Right atrium auricular region (tissue), 2 donors: ENCODE results near the gene HMGB2. TPM values are rescaled to one million over a fixed set of nuclear protein-coding genes. Genes with fewer than 3 reads are reported as not detected.
A peak's percentile ranks its signal among the peaks of the same experiment; 100 is the strongest.

Experiments
- DNase-seq: peaks from one replicate; pipeline ENCODE4 v3.0.0-alpha.2; 2019; ENCODE audit warnings: low spot score
- H3K27ac ChIP-seq, 2 donors: fragments of 200-600 bp; sonication (generic); 1 replicate in 1 of 2; 2 replicates in 1 of 2; pipeline ENCODE4 v1.5.1; 2016 to 2019
- H3K27me3 ChIP-seq, 2 donors: fragments of 200-600 bp; sonication (generic); one replicate each; pipeline versions ENCODE4 v1.5.1 to v1.6.0; 2017 to 2019
- H3K36me3 ChIP-seq: fragments of 200-600 bp; sonication (generic); one replicate; pipeline ENCODE4 v1.5.1; 2016
- H3K4me1 ChIP-seq, 2 donors: fragments of 200-600 bp; sonication (generic); one replicate each; pipeline versions ENCODE4 v1.5.1 to v1.6.0; 2017 to 2019
- H3K4me3 ChIP-seq, 2 donors: fragments of 200-600 bp; sonication (generic); 1 replicate in 1 of 2; 2 replicates in 1 of 2; pipeline ENCODE4 v1.5.1; 2017 to 2019; ENCODE audit warnings: mild to moderate bottlenecking in 1 of 2, moderate library complexity in 1 of 2
- H3K9me3 ChIP-seq, 2 donors: fragments of 200-600 bp; sonication (generic); one replicate each; pipeline ENCODE4 v1.5.1; 2019
- total RNA-seq, 2 donors: library from RNA; depleted of rRNA; stranded (reverse); fragments of >200 nt; gene quantifications; one replicate each; pipeline ENCODE4 v1.1.0, GENCODE V29; 2016
- TF ChIP-seq, protein P1 (sequence below), 2 donors: fragments of 200-600 bp; sonication (generic); IDR thresholded peaks; one replicate each; pipeline ENCODE4 v1.5.1; 2019; ENCODE audit warnings: antibody characterized with exemption in 2 of 2

The HMGB2 gene
- total RNA-seq, 2 donors from 2014 or later = 34.4 to 41.7 TPM

DNA sequence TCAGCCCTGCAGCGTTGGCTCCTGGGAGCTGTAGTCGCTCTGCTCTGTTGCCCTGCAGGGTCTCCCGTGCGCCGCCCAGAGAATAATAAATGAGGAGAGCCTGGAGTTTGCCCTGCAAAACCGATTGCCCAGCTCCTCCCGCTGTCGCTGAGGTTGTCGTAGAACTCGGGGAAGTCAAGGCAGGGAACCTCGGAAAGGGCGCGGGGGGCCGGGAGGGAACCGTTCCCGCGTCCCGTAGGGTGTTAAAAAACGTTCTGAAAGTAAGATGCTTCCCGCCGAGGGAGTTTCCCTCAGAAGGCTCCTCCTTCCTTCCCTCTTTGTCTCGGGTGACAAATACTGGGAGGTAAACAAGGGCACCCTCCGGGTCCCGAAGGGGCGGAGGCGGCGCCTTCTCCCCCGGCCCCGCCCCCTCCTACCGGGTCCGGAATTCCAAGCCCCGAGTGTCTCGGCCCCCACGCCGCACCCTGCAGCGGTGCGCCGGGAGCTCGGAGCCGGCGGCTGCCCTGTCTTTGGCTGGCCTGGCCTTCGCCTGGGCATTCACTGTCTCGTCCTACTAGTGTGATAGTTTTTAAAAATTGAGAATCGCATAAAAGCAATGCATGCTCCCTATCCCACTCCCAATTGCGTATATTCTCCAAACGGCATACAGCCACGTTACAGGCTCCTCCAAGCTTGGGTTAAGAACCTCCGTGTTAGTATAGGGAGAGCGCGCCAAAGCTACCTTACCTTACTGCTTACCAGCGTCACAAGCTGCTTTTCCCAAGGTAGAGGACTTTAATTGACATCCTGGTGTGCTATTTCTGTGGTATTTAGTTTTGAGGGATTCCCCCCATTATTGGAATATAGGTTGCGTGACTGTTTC lies 964 bp upstream of the HMGB2 start:
- TF ChIP-seq, protein P1, sequence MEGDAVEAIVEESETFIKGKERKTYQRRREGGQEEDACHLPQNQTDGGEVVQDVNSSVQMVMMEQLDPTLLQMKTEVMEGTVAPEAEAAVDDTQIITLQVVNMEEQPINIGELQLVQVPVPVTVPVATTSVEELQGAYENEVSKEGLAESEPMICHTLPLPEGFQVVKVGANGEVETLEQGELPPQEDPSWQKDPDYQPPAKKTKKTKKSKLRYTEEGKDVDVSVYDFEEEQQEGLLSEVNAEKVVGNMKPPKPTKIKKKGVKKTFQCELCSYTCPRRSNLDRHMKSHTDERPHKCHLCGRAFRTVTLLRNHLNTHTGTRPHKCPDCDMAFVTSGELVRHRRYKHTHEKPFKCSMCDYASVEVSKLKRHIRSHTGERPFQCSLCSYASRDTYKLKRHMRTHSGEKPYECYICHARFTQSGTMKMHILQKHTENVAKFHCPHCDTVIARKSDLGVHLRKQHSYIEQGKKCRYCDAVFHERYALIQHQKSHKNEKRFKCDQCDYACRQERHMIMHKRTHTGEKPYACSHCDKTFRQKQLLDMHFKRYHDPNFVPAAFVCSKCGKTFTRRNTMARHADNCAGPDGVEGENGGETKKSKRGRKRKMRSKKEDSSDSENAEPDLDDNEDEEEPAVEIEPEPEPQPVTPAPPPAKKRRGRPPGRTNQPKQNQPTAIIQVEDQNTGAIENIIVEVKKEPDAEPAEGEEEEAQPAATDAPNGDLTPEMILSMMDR (IDR thresholded peaks at IDR 0.05) = no peak
- H3K27me3 ChIP-seq = no peaks in the 10 kb centered on the region
- H3K4me1 ChIP-seq = peaks cover 0 to 18% of the 10 kb centered on the region in 2 donors

DNA sequence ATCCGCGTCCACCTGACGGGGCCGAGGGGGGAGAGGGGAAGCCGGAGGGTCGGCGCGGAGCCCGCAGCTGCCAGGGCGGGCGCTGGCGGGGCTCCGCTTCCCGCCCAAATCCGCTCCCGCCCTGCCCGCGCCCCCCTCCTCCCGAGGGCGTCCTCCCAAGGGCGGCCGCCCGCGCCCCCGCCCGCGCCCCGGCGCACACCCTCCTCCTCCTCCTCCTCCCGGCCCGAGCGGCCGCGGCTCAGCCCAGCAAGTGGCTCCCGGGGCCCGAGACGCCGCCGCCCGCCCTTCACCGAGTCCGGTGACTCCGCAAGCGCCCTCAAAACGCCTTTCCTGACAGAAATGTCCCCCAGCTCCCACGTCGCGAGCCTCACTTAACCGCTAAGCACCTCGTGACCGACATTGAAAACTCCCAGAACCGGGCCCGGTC lies 487 bp downstream of the HMGB2 start:
- H3K9me3 ChIP-seq = no peaks in the 10 kb centered on the region
- H3K27me3 ChIP-seq = no peaks in the 10 kb centered on the region
- TF ChIP-seq, protein P1 (IDR thresholded peaks at IDR 0.05) = no peak
- H3K4me1 ChIP-seq = peaks cover 0 to 18% of the 10 kb centered on the region in 2 donors
- DNase-seq = no peak
- H3K27ac ChIP-seq = peak overlapping the region; percentile 99 to 100
- peaks cover 30% of the 10 kb centered on the region for H3K36me3 ChIP-seq
- H3K4me3 ChIP-seq = peak overlapping the region; percentile 92 to 94

More for the DNA sequence above, 964 bp upstream of the HMGB2 start:
- Histone ChIP-seq H3K4me3 (peak overlapping the region; percentile 92 to 94), H3K36me3 (peaks cover 24% of the 10 kb centered on the region), H3K9me3 (no peaks in the 10 kb centered on the region), H3K27ac (peak overlapping the region; percentile 72 to 100)
- DNase-seq = peak; percentile 68

DNA sequence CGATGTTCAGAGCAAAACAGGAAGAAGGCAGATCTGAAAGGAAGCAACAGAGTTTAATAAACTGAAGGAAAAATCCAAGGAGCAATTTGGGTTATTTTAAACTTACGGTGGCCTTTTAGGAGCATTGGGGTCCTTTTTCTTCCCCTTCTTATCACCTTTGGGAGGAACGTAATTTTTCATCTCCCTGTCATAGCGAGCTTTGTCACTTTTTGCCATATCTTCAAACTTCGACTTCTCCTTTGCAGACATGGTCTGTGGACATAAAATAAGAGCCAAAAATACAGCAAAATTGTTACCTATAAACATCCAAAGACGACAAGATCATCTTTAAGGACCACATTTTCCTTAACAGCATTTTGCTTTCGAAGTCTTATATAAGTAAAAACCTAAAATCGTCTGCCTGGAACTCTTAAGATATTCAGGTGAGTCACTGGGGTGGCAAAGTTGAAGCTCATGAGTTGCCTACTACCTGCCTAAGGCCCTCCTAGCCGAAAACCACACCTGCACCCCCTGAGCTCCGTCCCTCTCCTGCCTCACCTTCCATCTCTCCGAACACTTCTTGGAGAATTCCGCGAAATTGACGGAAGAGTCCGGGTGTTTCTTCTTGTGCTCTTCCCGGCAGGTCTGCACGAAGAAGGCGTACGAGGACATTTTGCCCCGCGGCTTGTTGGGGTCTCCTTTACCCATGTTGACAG lies 1.0 kb downstream of the HMGB2 start:
- peaks cover 33% of the 10 kb centered on the region for H3K36me3 ChIP-seq
- DNase-seq = no peak

DNA sequence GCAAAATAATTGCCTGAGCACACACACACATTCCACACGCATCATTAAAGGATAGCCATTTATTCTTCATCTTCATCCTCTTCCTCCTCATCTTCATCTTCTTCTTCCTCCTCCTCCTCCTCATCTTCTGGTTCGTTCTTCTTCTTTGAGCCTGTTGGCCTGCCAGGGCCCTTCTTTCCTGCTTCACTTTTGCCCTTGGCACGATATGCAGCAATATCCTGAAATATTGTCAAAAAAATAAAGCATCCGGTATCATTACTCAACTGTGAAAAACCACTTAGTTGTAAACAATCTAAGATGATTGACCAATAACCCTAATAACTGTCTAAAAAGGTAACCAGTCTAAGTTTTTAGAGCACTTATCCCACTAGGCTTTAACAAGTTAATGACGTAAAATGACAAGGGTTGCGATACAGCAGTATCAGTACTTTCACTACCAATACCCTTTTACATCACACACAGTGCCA lies 2.1 kb downstream of the HMGB2 start:
- peaks cover 0 to 18% of the 10 kb centered on the region in 2 donors for H3K4me1 ChIP-seq
- H3K9me3 ChIP-seq = no peaks in the 10 kb centered on the region
- peak overlapping the region in 1 of 2 donors; percentile 92 for H3K4me3 ChIP-seq
- no peaks in the 10 kb centered on the region for H3K27me3 ChIP-seq
- peak overlapping the region; percentile 99 to 100 for H3K27ac ChIP-seq
- TF ChIP-seq, protein P1 (IDR thresholded peaks at IDR 0.05) = no peak
- DNase-seq = no peak
- peaks cover 33% of the 10 kb centered on the region for H3K36me3 ChIP-seq

More for the DNA sequence above, 1.0 kb downstream of the HMGB2 start:
- Histone ChIP-seq H3K4me1 (peaks cover 0 to 18% of the 10 kb centered on the region in 2 donors), H3K9me3 (no peaks in the 10 kb centered on the region), H3K4me3 (peak overlapping the region; percentile 92 to 94), H3K27ac (peak overlapping the region; percentile 99 to 100), H3K27me3 (no peaks in the 10 kb centered on the region)
- TF ChIP-seq, protein P1 (IDR thresholded peaks at IDR 0.05) = no peak

DNA sequence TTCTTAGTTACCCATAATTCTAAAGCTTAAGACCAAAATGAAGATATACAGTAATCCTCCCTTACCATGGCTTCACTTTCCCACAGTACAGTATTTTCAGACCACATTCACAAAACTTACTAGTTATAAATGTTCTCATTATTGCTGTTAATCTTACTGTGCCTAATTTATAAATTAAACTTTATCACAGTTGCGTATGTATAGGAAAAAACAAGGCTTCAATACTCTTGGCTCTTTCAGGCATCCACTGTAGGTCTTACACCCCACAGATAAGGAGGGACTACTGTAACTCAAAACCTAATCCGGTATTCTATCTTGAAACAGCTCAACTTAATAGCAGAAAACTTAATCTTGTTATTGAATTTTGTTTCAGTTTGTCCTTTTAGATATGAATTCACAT lies 3.6 kb downstream of the HMGB2 start:
- Histone ChIP-seq H3K36me3 (peaks cover 33% of the 10 kb centered on the region), H3K4me1 (peaks cover 0 to 18% of the 10 kb centered on the region in 2 donors), H3K27me3 (no peaks in the 10 kb centered on the region), H3K9me3 (no peaks in the 10 kb centered on the region), H3K4me3 (no peak overlapping the region), H3K27ac (no peak overlapping the region)
- DNase-seq = no peak
- TF ChIP-seq, protein P1 (IDR thresholded peaks at IDR 0.05) = no peak
